Body of pancreas (tissue), 4 donors: ENCODE data around the gene LRRC2.

ENCODE experiments used
- CTCF ChIP-seq, 7 experiments: fragments of 450-650 bp in 4 of 7; fragments of 200-600 bp in 3 of 7; sonication (generic) in 3 of 7; IDR thresholded peaks; one replicate each; pipeline ENCODE4 v1.5.1; 2016 to 2019; ENCODE audit warnings: antibody characterized with exemption in 7 of 7
- POLR2A ChIP-seq, 3 donors: fragments of 450-650 bp; IDR thresholded peaks; one replicate each; pipeline ENCODE4 v1.6.1; 2016; ENCODE audit warnings: antibody characterized with exemption in 3 of 3, mild to moderate bottlenecking in 2 of 3

GRCh38 chr3:46604127-46604526 is 38.0 kb upstream of the LRRC2 start:
- no peak for TF ChIP-seq CTCF (IDR thresholded peaks at IDR 0.05)
- no peak for TF ChIP-seq POLR2A (IDR thresholded peaks at IDR 0.05)
